ENCODE results near the gene IRAK1. TPM values are rescaled to one million over a fixed set of nuclear protein-coding genes. Genes with fewer than 3 reads are reported as not detected.

The IRAK1 gene
- total RNA-seq, 1 experiment from 2014 or later = 432 TPM

- CTCF ChIA-PET = no interaction called here
Observed at GRCh38 chrX:154038656-154039055, 19.0 kb upstream of the IRAK1 start.

GRCh38 chrX:154037754-154038153 is 18.1 kb upstream of the IRAK1 start:
- TF ChIP-seq REST (IDR thresholded peaks at IDR 0.05; ENCODE audit: insufficient read depth in 1 of 2, low read depth in 2 of 2, low read length in 1 of 2) (no peak), TCF7L2 (IDR thresholded peaks at IDR 0.05; ENCODE audit: low read depth, low read length) (no peak), SIN3A (IDR thresholded peaks at IDR 0.05; ENCODE audit: borderline replicate concordance, insufficient read depth, low read depth, low read length) (no peak), POLR2AphosphoS5 (IDR thresholded peaks at IDR 0.05; ENCODE audit: low read depth, low read length) (no peak), CTCF (IDR thresholded peaks at IDR 0.05) (no peak)
- no peaks in the 10 kb centered on the region for H3K9me3 ChIP-seq (ENCODE audit: control insufficient read depth, insufficient read depth, low read depth, low read length)
- no peak for ATAC-seq
- BruUV-seq (replicated peaks) = no TSS peak
- ChIA-PET POLR2A (interaction anchor here (0.6 kb wide), 1 partner anchor 51 kb away, joined by 15 read pairs; no protein-coding TSS in a partner anchor), CTCF (interaction anchor here (1.4 kb wide), 1 partner anchor 91 kb away, joined by 4 read pairs; no protein-coding TSS in a partner anchor)
- H3K27me3 ChIP-seq (ENCODE audit: control insufficient read depth, insufficient read depth, low read length) = no peaks in the 10 kb centered on the region
- H3K27ac ChIP-seq (ENCODE audit: low read length) = no peak overlapping the region
- H3K4me1 ChIP-seq (ENCODE audit: control insufficient read depth, insufficient read depth, low read length) = no peaks in the 10 kb centered on the region
- no peak overlapping the region for H3K4me3 ChIP-seq (ENCODE audit: low read depth in 2 of 2, low read length in 2 of 2)
- H3K36me3 ChIP-seq (ENCODE audit: control insufficient read depth, insufficient read depth, low read length) = no peaks in the 10 kb centered on the region
- no peak for DNase-seq (ENCODE audit: low read depth, low spot score)
- intact Hi-C loops (cut with micrococcal nuclease; ENCODE audit: unreplicated experiment) = no loop called here
- in situ Hi-C loops (cut with HindIII; ENCODE audit: low pct_unique_long_range_greater_than_20kb, low sequenced_read_pairs) = no loop called here

More at GRCh38 chrX:154038656-154039055, 19.0 kb upstream of the IRAK1 start:
- intact Hi-C loops (cut with micrococcal nuclease; ENCODE audit: unreplicated experiment) (no loop called here), in situ Hi-C loops (cut with HindIII; ENCODE audit: low pct_unique_long_range_greater_than_20kb, low sequenced_read_pairs) (no loop called here)
- H3K27ac ChIP-seq (ENCODE audit: low read length) = no peak overlapping the region
- H3K36me3 ChIP-seq (ENCODE audit: control insufficient read depth, insufficient read depth, low read length) = no peaks in the 10 kb centered on the region; the same call in 1 of the 2 replicates
- no peak for TF ChIP-seq CTCF (IDR thresholded peaks at IDR 0.05)
- no peak for TF ChIP-seq POLR2AphosphoS5 (IDR thresholded peaks at IDR 0.05; ENCODE audit: low read depth, low read length)
- TF ChIP-seq SIN3A (IDR thresholded peaks at IDR 0.05; ENCODE audit: borderline replicate concordance, insufficient read depth, low read depth, low read length) = no peak
- TF ChIP-seq REST (IDR thresholded peaks at IDR 0.05; ENCODE audit: insufficient read depth in 1 of 2, low read depth in 2 of 2, low read length in 1 of 2) = no peak
- DNase-seq (ENCODE audit: low read depth, low spot score) = no peak
- H3K9me3 ChIP-seq (ENCODE audit: control insufficient read depth, insufficient read depth, low read depth, low read length) = no peaks in the 10 kb centered on the region
- no peak overlapping the region for H3K4me3 ChIP-seq (ENCODE audit: low read depth in 2 of 2, low read length in 2 of 2)
- no peaks in the 10 kb centered on the region for H3K4me1 ChIP-seq (ENCODE audit: control insufficient read depth, insufficient read depth, low read length)
- 0 out of 2 replicates have a peak, but pooled peaks have one; percentile 14 for ATAC-seq
- H3K27me3 ChIP-seq (ENCODE audit: control insufficient read depth, insufficient read depth, low read length) = no peaks in the 10 kb centered on the region
- BruUV-seq (replicated peaks) = no TSS peak
- POLR2A ChIA-PET = no interaction called here

Measured in Panc1 (cell line).